ENCODE data around the gene KLHL5. TPM values are rescaled to one million over a fixed set of nuclear protein-coding genes. Genes with fewer than 3 reads are reported as not detected.

The KLHL5 gene
- total RNA-seq, 4 donors from 2014 or later = 15.4 to 52.0 (median 33.2) TPM

DNA sequence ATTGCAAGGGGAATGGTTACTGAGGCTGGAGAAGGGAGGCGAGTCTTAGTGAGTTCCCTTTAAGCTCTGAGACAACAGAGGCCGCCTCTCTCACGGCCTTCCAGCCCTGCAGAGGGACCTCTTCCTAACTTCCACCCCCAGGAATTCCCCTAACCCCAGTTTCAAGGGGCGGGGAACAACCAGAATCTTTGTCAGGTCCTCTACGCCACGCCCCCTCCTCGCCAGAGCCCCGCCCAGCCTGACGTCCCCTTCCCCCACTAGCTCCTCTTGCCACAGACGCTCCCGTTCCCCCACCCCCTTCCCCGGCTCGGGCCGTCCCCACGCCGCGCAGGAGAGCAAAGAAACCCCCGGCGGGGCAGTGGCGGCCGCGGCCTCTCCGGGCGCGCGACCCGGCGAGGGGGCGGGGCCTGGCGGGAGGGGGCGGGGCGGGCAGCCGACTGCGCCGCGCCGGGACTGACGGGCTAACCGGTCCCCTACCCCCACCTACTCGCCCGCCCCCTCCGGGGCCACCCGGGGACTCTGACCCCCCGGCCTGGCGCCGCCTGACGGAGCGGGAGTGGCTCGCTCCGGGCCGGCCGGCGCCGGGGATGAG lies 17.6 kb upstream of the KLHL5 start:
- Histone ChIP-seq H3K27me3 (no peaks in the 10 kb centered on the region), H3K36me3 (no peaks in the 10 kb centered on the region), H3K9me3 (no peaks in the 10 kb centered on the region), H3K27ac (peak overlapping the region; percentile 95 to 96), H3K4me1 (no peaks in the 10 kb centered on the region), H3K4me3 (peak overlapping the region; percentile 53 to 97)
- intact Hi-C loops (cut with DNase I; ENCODE audit: low total_unique reads) = no loop called here
- TF ChIP-seq, protein P1, sequence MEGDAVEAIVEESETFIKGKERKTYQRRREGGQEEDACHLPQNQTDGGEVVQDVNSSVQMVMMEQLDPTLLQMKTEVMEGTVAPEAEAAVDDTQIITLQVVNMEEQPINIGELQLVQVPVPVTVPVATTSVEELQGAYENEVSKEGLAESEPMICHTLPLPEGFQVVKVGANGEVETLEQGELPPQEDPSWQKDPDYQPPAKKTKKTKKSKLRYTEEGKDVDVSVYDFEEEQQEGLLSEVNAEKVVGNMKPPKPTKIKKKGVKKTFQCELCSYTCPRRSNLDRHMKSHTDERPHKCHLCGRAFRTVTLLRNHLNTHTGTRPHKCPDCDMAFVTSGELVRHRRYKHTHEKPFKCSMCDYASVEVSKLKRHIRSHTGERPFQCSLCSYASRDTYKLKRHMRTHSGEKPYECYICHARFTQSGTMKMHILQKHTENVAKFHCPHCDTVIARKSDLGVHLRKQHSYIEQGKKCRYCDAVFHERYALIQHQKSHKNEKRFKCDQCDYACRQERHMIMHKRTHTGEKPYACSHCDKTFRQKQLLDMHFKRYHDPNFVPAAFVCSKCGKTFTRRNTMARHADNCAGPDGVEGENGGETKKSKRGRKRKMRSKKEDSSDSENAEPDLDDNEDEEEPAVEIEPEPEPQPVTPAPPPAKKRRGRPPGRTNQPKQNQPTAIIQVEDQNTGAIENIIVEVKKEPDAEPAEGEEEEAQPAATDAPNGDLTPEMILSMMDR (IDR thresholded peaks at IDR 0.05) = peak in 1 of 4 experiments; percentile 3
- peak in 1 of 2 donors; percentile 37 for TF ChIP-seq POLR2A (IDR thresholded peaks at IDR 0.05)
- peak; percentile 92 to 95 for DNase-seq

GRCh38 chr4:39044956-39045826 lies 16.8 kb upstream of the KLHL5 start:
- Histone ChIP-seq H3K27ac (peak overlapping the region; percentile 95 to 96), H3K4me1 (no peaks in the 10 kb centered on the region), H3K4me3 (peak overlapping the region; percentile 53 to 97), H3K9me3 (no peaks in the 10 kb centered on the region), H3K36me3 (no peaks in the 10 kb centered on the region), H3K27me3 (no peaks in the 10 kb centered on the region)
- no peak for DNase-seq
- intact Hi-C loops (cut with DNase I; ENCODE audit: low total_unique reads) = no loop called here
- peak in 1 of 2 donors; percentile 17 for TF ChIP-seq POLR2A (IDR thresholded peaks at IDR 0.05)
- TF ChIP-seq, protein P1 (IDR thresholded peaks at IDR 0.05) = peak in 1 of 4 experiments; percentile 8

DNA sequence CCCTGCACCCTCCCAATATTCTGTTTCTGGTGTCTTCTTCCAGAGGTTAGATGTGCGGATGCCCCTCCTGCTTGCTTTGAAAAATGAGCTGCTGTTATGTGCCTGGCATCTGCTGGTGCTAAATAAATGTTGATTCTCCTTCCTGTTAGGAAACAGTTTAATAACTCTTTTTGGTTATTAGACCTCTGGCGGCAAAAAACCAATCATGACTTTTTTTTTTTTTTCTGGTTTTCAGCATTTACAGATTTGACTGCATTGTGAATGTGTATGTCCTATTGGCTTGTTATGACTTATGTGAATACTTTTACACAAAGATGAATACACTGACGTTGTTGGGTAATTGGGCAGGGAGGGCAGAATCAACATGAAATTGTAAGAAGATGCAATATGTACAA lies 16.2 kb upstream of the KLHL5 start:
- intact Hi-C loops (cut with DNase I; ENCODE audit: low total_unique reads) = no loop called here
- Histone ChIP-seq H3K4me3 (peak overlapping the region; percentile 53 to 97), H3K36me3 (no peaks in the 10 kb centered on the region), H3K27me3 (no peaks in the 10 kb centered on the region), H3K27ac (peak overlapping the region; percentile 95 to 96), H3K9me3 (no peaks in the 10 kb centered on the region), H3K4me1 (no peaks in the 10 kb centered on the region)
- TF ChIP-seq POLR2A (IDR thresholded peaks at IDR 0.05) = no peak
- TF ChIP-seq, protein P1 (IDR thresholded peaks at IDR 0.05) = no peak
- DNase-seq = no peak

GRCh38 chr4:39046249-39046648 lies 15.8 kb upstream of the KLHL5 start:
- H3K4me3 ChIP-seq = peak overlapping the region in 1 of 2 donors; percentile 97
- no peaks in the 10 kb centered on the region for H3K27me3 ChIP-seq
- intact Hi-C loops (cut with DNase I; ENCODE audit: low total_unique reads) = no loop called here
- H3K9me3 ChIP-seq = no peaks in the 10 kb centered on the region
- DNase-seq = no peak
- H3K36me3 ChIP-seq = no peaks in the 10 kb centered on the region
- H3K4me1 ChIP-seq = no peaks in the 10 kb centered on the region
- peak overlapping the region in 1 of 2 donors; percentile 95 for H3K27ac ChIP-seq
- TF ChIP-seq POLR2A (IDR thresholded peaks at IDR 0.05) = no peak
- TF ChIP-seq, protein P1 (IDR thresholded peaks at IDR 0.05) = no peak

DNA sequence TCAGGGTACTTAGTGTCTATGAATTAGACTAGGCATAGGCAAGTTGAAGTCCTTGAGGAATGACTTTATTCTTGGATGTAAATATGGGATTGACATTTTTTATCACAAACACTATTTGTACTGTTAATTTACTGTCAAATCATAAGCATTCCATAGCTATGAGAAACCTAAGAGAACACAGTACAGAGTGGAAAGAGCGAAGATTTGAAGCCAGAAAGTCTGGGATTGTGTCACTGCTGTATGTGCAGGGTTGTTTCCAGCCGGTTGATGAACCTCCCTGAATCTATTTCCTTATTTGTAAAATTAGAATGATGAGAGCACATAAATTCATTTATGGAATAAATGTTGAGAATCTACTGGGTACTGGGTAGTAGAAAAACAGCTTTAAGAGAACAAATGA lies 14.4 kb upstream of the KLHL5 start:
- Histone ChIP-seq H3K4me3 (no peak overlapping the region), H3K9me3 (no peaks in the 10 kb centered on the region), H3K4me1 (no peaks in the 10 kb centered on the region), H3K27ac (no peak overlapping the region), H3K27me3 (no peaks in the 10 kb centered on the region), H3K36me3 (no peaks in the 10 kb centered on the region)
- no peak for TF ChIP-seq POLR2A (IDR thresholded peaks at IDR 0.05)
- TF ChIP-seq, protein P1 (IDR thresholded peaks at IDR 0.05) = no peak
- intact Hi-C loops (cut with DNase I; ENCODE audit: low total_unique reads) = no loop called here
- DNase-seq = no peak

Data from uterus (tissue), 4 donors.